ENCODE measurements around the gene SP3. TPM values are rescaled to one million over a fixed set of nuclear protein-coding genes. Genes with fewer than 3 reads are reported as not detected.

The SP3 gene
- total RNA-seq, 2 donors from 2014 or later: 70.0 to 74.4 TPM

DNA sequence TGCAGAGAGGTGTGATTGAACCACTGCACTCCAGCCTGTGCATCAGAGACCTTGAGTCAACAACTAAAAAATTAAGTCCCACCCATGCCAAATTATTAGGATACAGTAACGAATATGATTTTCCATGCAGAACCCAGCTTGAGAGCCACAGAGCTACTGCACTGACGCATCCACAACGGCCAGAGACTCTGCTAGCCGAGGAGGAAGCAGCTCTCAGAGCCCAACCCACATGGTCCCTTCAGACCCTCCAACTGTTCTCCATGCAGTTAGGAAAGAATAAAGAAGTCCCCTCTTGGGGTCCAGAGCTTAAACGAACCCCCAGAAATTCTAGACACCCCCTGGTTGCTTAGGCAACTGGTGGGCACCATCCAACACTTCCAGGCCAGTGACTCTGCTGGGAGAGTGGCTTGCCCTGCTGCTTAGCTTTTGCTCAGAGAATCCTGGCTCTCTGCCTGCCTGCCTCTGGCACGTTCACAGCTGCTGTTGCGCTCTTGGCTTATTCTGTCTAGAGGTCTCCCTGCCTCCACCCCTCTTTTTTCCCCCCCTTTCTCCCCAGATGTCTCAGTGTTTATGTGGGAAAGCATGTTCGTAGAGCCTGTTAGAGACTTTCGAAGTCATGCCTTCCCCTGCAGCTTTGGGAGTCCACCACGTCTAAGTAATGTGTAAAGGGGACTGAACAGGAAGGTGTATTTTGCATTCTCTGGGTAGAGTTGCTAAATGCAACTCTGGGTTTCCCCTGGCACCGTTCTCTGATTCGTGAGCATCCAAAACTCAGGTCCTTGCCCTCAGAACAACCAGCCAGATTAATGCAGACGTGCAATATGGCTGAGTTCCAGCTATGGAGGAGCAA is 26.0 kb upstream of the SP3 start:
- peak overlapping the region; percentile 71 to 83 for H3K27ac ChIP-seq
- no peaks in the 10 kb centered on the region for H3K27me3 ChIP-seq (replicated peaks; ENCODE audit: insufficient read depth)
- H3K9me3 ChIP-seq: no peaks in the 10 kb centered on the region
- TF ChIP-seq, protein P1, sequence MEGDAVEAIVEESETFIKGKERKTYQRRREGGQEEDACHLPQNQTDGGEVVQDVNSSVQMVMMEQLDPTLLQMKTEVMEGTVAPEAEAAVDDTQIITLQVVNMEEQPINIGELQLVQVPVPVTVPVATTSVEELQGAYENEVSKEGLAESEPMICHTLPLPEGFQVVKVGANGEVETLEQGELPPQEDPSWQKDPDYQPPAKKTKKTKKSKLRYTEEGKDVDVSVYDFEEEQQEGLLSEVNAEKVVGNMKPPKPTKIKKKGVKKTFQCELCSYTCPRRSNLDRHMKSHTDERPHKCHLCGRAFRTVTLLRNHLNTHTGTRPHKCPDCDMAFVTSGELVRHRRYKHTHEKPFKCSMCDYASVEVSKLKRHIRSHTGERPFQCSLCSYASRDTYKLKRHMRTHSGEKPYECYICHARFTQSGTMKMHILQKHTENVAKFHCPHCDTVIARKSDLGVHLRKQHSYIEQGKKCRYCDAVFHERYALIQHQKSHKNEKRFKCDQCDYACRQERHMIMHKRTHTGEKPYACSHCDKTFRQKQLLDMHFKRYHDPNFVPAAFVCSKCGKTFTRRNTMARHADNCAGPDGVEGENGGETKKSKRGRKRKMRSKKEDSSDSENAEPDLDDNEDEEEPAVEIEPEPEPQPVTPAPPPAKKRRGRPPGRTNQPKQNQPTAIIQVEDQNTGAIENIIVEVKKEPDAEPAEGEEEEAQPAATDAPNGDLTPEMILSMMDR (IDR thresholded peaks at IDR 0.05): no peak
- H3K4me1 ChIP-seq (ENCODE audit: control insufficient read depth in 1 of 2, low read depth in 2 of 2): peaks cover 35 to 77% of the 10 kb centered on the region in 2 donors
- DNase-seq (ENCODE audit: low spot score): no peak
- peak; percentile 58 for ATAC-seq (ENCODE audit: insufficient number of reproducible peaks, low FRiP score, low read depth)
- peak overlapping the region; percentile 46 for H3K4me3 ChIP-seq
- no peaks in the 10 kb centered on the region for H3K36me3 ChIP-seq

DNA sequence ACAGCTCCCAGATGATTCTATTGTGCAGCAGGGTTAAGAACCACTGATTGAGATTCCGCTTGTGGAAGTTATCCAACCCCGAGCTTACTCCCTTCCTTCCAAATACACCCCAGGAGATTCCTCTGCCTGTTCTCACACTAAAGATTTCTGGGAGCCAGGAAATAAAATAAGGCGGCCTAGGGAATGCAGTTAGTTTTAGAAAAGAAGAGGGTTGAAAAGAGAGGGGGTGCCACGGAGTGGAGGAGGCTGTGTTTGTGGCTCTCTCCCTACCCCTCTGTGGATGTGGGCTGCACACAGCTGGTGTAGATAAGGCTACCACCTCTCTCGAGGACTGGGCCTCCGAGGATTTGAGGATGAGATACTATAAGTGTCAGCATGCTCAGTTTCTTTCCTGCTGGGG is 25.1 kb upstream of the SP3 start:
- ATAC-seq (ENCODE audit: insufficient number of reproducible peaks, low FRiP score, low read depth): no peak

DNA sequence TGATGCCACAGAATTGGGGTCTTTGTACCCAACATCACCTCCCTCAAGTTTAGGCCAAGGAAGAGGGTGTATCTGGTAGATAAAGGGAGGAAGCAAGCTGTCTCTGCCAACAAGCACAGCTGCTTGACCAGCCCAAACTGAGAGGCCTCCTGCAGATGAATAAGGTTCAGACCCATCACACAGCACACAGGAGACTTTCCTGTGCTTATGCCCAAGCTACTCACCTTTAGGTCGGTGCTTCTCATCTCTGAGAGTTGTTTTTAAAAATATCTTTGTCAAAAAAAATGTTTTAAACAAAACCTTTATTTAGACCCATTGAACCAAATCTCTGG is 24.7 kb upstream of the SP3 start:
- no peaks in the 10 kb centered on the region for H3K36me3 ChIP-seq
- H3K9me3 ChIP-seq: no peaks in the 10 kb centered on the region
- H3K4me3 ChIP-seq: peak overlapping the region; percentile 11
- no peak for ATAC-seq (ENCODE audit: insufficient number of reproducible peaks, low FRiP score, low read depth)
- H3K27ac ChIP-seq: peak overlapping the region; percentile 71 to 83
- no peak for DNase-seq (ENCODE audit: low spot score)
- H3K27me3 ChIP-seq (replicated peaks; ENCODE audit: insufficient read depth): no peaks in the 10 kb centered on the region
- peaks cover 46 to 90% of the 10 kb centered on the region in 2 donors for H3K4me1 ChIP-seq (ENCODE audit: control insufficient read depth in 1 of 2, low read depth in 2 of 2)
- TF ChIP-seq, protein P1 (IDR thresholded peaks at IDR 0.05): no peak

More for the DNA sequence above, 25.1 kb upstream of the SP3 start:
- no peak for DNase-seq (ENCODE audit: low spot score)
- Histone ChIP-seq H3K4me1 (ENCODE audit: control insufficient read depth in 1 of 2, low read depth in 2 of 2) (peaks cover 43 to 86% of the 10 kb centered on the region in 2 donors), H3K9me3 (no peaks in the 10 kb centered on the region), H3K36me3 (no peaks in the 10 kb centered on the region), H3K4me3 (no peak overlapping the region), H3K27ac (peak overlapping the region; percentile 71 to 83), H3K27me3 (replicated peaks; ENCODE audit: insufficient read depth) (no peaks in the 10 kb centered on the region)
- TF ChIP-seq, protein P1 (IDR thresholded peaks at IDR 0.05): no peak

DNA sequence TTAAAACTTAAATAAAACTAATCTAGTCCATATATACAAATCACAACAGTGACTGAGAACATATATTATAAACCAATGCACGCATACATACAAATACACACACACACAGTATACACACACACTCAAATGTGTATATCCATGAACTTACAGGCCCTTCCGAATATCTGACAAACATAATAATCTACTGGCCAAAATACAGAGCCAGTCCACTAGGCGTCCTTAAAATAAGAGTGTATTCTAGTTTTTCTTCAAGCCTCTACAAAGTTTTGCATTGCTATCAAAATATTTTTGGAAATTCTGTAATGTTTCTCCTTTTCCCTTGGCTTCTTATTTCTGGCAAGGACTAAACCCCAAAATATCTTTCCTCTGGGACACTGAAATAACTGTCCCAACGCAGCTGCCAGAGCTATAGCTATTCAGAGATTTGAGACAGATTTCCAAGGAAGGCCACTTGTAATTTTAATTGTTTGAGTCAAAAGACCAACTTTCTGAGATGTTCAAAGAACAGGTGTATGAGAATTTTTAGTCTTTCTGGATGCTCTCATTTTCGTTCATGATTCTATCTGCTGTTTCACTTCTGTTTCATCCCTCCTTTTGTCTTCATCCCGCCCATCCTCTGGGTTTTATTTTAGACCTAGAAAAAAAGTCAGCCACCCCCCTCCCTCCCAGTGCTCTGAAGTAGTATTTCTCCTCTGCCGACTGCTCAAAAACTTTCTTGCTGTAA is 24.1 kb upstream of the SP3 start:
- peak overlapping the region; percentile 11 for H3K4me3 ChIP-seq
- DNase-seq (ENCODE audit: low spot score): no peak
- TF ChIP-seq, protein P1 (IDR thresholded peaks at IDR 0.05): peak; percentile 63
- no peaks in the 10 kb centered on the region for H3K36me3 ChIP-seq
- peak; percentile 43 for ATAC-seq (ENCODE audit: insufficient number of reproducible peaks, low FRiP score, low read depth)
- peaks cover 51 to 95% of the 10 kb centered on the region in 2 donors for H3K4me1 ChIP-seq (ENCODE audit: control insufficient read depth in 1 of 2, low read depth in 2 of 2)
- no peaks in the 10 kb centered on the region for H3K27me3 ChIP-seq (replicated peaks; ENCODE audit: insufficient read depth)
- no peaks in the 10 kb centered on the region for H3K9me3 ChIP-seq
- peak overlapping the region; percentile 71 to 83 for H3K27ac ChIP-seq

DNA sequence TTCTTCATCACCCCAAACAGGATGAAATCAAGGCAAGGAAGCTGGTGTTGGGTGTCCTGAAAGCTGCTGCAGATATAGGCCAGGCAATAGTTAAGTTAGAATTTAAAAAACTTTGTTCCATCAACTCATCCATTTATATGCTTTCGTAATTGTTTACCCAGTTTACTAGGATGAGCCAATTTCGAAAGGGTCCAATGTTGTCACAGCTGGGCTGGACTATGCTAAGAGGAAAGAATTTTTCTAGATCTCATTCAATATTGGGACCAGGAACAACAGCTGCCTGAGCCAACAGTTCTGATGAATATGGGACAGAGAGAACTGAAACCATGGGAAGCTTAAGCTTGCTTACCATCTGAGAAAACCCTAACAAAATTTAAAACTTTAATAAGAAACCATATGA is 21.6 kb upstream of the SP3 start:
- peaks cover 56 to 95% of the 10 kb centered on the region in 2 donors for H3K4me1 ChIP-seq (ENCODE audit: control insufficient read depth in 1 of 2, low read depth in 2 of 2)
- no peak for DNase-seq (ENCODE audit: low spot score)

More for the DNA sequence above, 21.6 kb upstream of the SP3 start:
- Histone ChIP-seq H3K27me3 (replicated peaks; ENCODE audit: insufficient read depth) (no peaks in the 10 kb centered on the region), H3K27ac (peak overlapping the region; percentile 56 to 83), H3K36me3 (no peaks in the 10 kb centered on the region), H3K4me3 (no peak overlapping the region), H3K9me3 (no peaks in the 10 kb centered on the region)
- ATAC-seq (ENCODE audit: insufficient number of reproducible peaks, low FRiP score, low read depth): no peak
- TF ChIP-seq, protein P1 (IDR thresholded peaks at IDR 0.05): no peak
